T follicular helper cell (primary cell): Measurements from ENCODE around the gene NUP42.

ENCODE experiments used
- DNase-seq: peaks from one replicate; pipeline ENCODE4 v3.0.0-alpha.2; 2020; ENCODE audit warnings: low read depth

NUP42 gene

DNA sequence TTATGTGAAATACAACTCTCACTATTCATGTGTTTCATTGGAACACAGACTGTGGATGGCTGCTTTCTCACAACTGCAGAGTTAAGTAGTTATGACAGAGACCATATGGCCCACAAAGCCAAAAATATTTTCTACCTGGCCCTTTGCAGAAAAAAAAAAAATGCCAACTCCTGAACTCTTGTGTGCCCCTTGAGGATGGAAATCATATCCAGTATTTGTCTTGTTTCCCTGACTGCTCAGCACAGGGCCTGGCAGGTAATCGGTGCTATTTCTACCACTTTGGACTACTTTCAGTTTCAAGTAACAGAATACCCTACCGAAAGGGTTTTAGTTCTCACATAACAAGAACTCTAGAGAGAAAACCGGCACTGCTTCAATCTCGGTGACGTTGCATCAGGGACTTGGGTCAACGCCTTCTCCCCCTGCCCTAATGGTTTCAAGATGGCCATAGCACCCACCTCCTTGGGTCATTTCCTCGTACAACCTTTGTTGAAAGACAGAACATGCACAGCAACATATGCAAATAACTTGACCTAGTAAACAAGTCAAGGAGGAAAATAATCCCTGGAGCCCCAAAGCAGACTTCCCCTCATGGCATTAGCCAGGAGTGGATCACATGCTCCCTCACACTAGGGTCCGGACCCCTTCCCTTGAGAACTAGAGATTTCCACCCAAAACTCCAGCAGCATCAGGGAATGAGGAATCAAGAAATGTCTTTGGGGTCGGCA lies 52.9 kb downstream of the NUP42 start:
- no peak for DNase-seq

GRCh38 chr7:23235813-23236221 lies 54.0 kb downstream of the NUP42 start:
- no peak for DNase-seq

DNA sequence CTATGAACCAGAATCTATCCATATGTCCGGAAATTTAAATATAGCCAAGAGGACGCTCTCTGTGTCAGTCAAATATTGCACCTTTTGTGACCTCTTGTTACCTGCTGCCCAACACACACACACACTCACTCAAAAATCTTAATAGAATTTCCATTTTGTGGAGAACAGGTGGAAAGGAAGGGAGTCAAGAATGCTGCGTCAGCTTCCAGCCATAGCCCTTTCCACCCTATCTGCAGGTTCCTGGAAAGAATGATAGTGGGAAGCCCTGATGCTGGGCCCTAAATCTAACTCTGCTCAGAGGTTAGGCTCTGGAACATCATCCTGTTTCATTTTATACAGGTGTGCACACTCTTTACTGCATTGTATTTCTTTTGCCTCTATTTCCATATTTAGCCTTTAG lies 55.2 kb downstream of the NUP42 start:
- no peak for DNase-seq

GRCh38 chr7:23238983-23239652 lies 57.3 kb downstream of the NUP42 start:
- DNase-seq, result no peak

DNA sequence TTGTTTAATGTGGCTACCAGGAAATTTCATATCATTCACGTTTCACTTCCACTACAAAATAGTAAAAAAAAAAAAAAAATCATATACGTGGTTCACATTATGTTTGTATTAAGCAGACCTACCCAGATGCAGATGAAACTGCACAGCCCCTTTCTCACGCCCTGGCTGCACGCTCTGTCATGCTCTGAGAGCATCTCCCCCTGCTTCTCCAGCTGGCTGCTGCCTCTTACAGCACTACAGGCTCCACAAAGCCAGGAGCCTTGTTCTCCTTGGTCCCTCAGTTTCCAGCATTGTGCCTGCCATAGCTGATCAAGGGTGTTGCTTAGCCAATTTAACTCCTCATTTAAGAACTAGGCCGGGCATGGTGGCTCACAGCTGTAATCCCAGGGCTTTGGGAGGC lies 57.9 kb downstream of the NUP42 start:
- no peak for DNase-seq

DNA sequence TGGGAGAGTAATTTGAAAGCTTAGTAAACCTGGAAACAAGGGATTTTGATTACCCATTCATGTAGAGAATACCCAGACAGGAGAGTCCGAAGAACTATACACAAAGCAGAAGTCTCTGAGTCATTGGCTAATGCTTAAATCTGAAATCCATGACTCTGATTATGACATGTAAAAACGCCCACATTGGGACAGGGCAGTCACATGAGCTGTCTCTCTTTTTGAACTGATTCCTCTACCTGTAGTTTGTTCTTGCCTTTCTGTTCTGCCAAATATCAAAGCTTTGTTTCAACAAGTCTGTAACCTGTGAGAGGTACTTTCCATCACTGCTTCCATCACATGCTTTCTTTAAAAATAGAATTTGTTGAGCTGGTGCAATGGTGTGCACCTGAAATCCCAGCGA lies 60.5 kb downstream of the NUP42 start:
- no peak for DNase-seq

DNA sequence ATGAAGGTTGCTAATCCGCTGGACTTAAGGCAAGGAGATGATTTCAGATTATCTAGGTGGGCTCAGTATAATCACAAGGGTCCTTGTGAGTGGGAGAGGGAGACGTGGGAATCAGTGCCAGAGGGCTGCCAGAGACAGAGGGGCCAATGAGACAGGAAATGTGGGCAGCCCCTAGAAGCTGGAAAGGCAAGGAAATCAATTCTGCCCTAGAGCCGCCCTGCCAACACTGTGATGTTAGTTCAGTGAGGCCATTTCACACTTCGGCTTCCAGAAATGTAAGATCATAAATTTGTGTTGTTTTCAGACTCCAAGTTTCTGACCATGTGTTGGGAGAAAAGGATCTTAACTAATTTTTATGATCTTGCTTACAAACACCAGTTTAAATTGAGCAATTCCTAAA lies 61.1 kb downstream of the NUP42 start:
- no peak for DNase-seq

GRCh38 chr7:23246555-23246954 lies 64.7 kb downstream of the NUP42 start, which contains the start of gene GPNMB:
GPNMB (plus strand) TSS chr7:23246775; CDS start chr7:23246858, 83 bp downstream.
- DNase-seq, result no peak

DNA sequence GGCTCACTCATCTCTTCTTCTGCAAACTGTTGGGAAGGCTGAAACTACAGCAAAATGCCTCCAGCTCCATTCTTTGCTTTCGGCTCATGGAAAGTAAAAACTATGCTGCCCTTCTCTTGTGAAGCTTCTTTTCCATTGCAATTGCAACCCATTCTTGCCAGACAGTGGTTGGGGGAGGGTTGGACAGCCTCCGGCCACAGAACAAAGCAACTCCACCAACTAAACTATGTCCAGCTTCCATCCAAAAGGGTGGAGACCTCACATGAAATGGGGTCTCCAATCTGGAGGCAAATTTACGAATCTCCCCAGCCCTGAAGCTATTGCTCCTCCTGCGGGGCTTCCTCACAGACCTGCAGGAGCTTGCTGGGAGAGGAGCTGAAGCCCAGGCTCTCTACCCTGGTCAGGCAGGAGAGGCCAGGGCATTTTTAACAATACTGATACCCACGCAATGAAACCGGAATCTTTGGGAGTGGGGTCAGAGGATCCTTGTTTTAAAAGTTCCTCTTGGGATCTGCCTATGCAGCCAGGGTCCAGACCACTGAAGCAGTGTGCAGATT lies 65.3 kb downstream of the NUP42 start:
- DNase-seq, result no peak

GRCh38 chr7:23247603-23248335 lies 65.9 kb downstream of the NUP42 start:
- DNase-seq, result no peak

DNA sequence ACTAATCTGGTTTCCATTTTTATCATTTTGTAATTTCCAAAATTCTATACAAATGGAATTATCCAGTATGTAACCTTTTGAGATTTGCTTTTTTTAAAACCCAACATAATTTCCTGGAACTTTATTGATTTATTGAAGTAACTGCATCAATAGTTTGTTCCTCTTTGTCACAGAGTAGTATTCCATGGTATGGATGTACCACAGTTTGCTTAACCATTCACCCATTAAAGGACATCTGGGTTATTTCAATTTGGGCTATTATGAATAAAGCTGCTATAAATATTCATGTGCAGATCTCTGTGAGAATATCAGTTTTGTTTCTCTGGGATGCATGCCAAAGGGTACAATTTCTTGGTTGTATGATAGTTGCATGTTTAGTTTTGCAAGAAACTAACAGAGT lies 67.6 kb downstream of the NUP42 start:
- DNase-seq, result no peak
